HG02610 (cell line): ENCODE data around the gene C17orf58.
"Not testable (repeated sequence)": the region's sequence is repeated elsewhere in the genome, so short reads cannot be mapped to it uniquely, and the experiment has no call there.

Experiments used
- ATAC-seq: cut with Tn5 transposase; IDR thresholded peaks from one replicate; pipeline ENCODE4 v1.9.1; 2021; ENCODE audit warnings: mild to moderate bottlenecking, moderate library complexity; ENCODE audit not compliant: unreplicated experiment

The C17orf58 gene

GRCh38 chr17:67962156-67962555 lies 34.1 kb downstream of the C17orf58 start:
- ATAC-seq = not testable (repeated sequence)

- ATAC-seq = not testable (repeated sequence)
Observed at GRCh38 chr17:67960276-67960675, 36.0 kb downstream of the C17orf58 start.

GRCh38 chr17:67959510-67959909 lies 36.8 kb downstream of the C17orf58 start:
- ATAC-seq = no peak

GRCh38 chr17:67950945-67951344 lies 45.3 kb downstream of the C17orf58 start:
- ATAC-seq = no peak

- no peak for ATAC-seq
Observed at GRCh38 chr17:67947325-67947813, 48.9 kb downstream of the C17orf58 start.

GRCh38 chr17:67946513-67946912 lies 49.8 kb downstream of the C17orf58 start:
- ATAC-seq = no peak

GRCh38 chr17:67944035-67944434 lies 52.2 kb downstream of the C17orf58 start:
- no peak for ATAC-seq

GRCh38 chr17:67942810-67943209 lies 53.5 kb downstream of the C17orf58 start:
- no peak for ATAC-seq
